HEK293 (cell line): Measurements from ENCODE around the gene RTN4RL2.

ENCODE experiments used
- KLF16 ChIP-seq: fragments of 450-650 bp; formaldehyde crosslinking; IDR thresholded peaks from 2 replicates; pipeline ENCODE4 v1.5.1; 2017; ENCODE audit warnings: missing biosample characterization, missing genetic modification characterization
- TCF7L2 ChIP-seq: IDR thresholded peaks from 2 replicates; pipeline ENCODE4 v1.6.1; 2011; ENCODE audit warnings: low read depth, mild to moderate bottlenecking, inconsistent platforms, low read length, moderate library complexity, borderline replicate concordance
- YY1 ChIP-seq: fragments of 450-650 bp; formaldehyde crosslinking; IDR thresholded peaks from 2 replicates; pipeline ENCODE4 v1.5.1; 2018; ENCODE audit warnings: missing biosample characterization, missing genetic modification characterization
- ZNF138 ChIP-seq: fragments of 450-650 bp; formaldehyde crosslinking; IDR thresholded peaks from 2 replicates; pipeline ENCODE4 v1.5.1; 2016; ENCODE audit warnings: missing biosample characterization, missing genetic modification characterization, borderline replicate concordance
- ZNF169 ChIP-seq: fragments of 450-650 bp; formaldehyde crosslinking; IDR thresholded peaks from 2 replicates; pipeline ENCODE4 v1.5.1; 2016; ENCODE audit warnings: missing biosample characterization, missing genetic modification characterization
- ZNF175 ChIP-seq: fragments of 450-650 bp; formaldehyde crosslinking; IDR thresholded peaks from 2 replicates; pipeline ENCODE4 v1.5.1; 2016; ENCODE audit warnings: missing biosample characterization, missing genetic modification characterization
- ZNF274 ChIP-seq, 2 experiments: fragments of 200-500 bp in 1 of 2; fragments of 450-650 bp in 1 of 2; sonication (Bioruptor generic) in 1 of 2; formaldehyde crosslinking in 1 of 2; IDR thresholded peaks; 2 replicates each; pipeline versions ENCODE4 v1.5.1 to v1.6.1; 2014 to 2016; ENCODE audit warnings: borderline replicate concordance in 1 of 2, inconsistent platforms in 1 of 2, low read length in 1 of 2, missing biosample characterization in 1 of 2, missing genetic modification characterization in 1 of 2
- ZNF585B ChIP-seq: fragments of 450-650 bp; formaldehyde crosslinking; IDR thresholded peaks from 2 replicates; pipeline ENCODE4 v1.5.1; 2016; ENCODE audit warnings: missing biosample characterization, missing genetic modification characterization
- TF ChIP-seq, protein P1 (sequence below): fragments of 450-650 bp; formaldehyde crosslinking; IDR thresholded peaks from 2 replicates; pipeline ENCODE4 v1.5.1; 2016; ENCODE audit warnings: missing biosample characterization, missing genetic modification characterization
- TF ChIP-seq, protein P2 (sequence below): fragments of 450-650 bp; formaldehyde crosslinking; IDR thresholded peaks from 2 replicates; pipeline ENCODE4 v1.5.1; 2016; ENCODE audit warnings: missing biosample characterization, missing genetic modification characterization
- TF ChIP-seq, protein P3 (sequence below): fragments of 450-650 bp; IDR thresholded peaks from 2 replicates; pipeline ENCODE4 v1.5.1; 2018; ENCODE audit warnings: missing biosample characterization, missing genetic modification characterization
- TF ChIP-seq, protein P4 (sequence below): fragments of 450-650 bp; formaldehyde crosslinking; IDR thresholded peaks from 2 replicates; pipeline ENCODE4 v1.5.0; 2017; ENCODE audit warnings: missing biosample characterization, missing genetic modification characterization, borderline replicate concordance
- TF ChIP-seq, protein P5 (sequence below): fragments of 450-650 bp; formaldehyde crosslinking; IDR thresholded peaks from 2 replicates; pipeline ENCODE4 v1.5.1; 2016; ENCODE audit warnings: missing biosample characterization, missing genetic modification characterization
- TF ChIP-seq, protein P6 (sequence below): fragments of 450-650 bp; formaldehyde crosslinking; IDR thresholded peaks from 2 replicates; pipeline ENCODE4 v1.5.1; 2016; ENCODE audit warnings: missing biosample characterization, missing genetic modification characterization

DNA sequence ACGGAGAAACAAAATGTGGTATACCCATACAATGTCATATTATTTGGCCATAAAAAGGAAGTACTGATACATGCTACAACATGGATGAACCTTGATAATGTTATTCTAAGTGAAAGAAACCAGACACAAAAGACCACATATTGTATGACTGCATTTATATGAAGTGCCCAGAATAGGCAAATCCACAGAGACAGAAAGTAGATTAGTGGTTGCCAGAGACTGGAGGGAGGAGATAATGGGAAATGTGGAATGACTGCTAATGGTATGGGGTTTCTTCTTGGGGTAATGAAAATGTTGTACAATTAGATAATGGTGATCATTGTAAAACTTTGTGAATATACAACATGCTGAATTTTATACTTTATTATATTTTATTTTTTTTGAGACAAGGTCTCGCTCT lies 60.8 kb downstream of the RTN4RL2 start:
- TF ChIP-seq YY1 (tag by site-specific recombination) = no peak
- TF ChIP-seq, protein P1, sequence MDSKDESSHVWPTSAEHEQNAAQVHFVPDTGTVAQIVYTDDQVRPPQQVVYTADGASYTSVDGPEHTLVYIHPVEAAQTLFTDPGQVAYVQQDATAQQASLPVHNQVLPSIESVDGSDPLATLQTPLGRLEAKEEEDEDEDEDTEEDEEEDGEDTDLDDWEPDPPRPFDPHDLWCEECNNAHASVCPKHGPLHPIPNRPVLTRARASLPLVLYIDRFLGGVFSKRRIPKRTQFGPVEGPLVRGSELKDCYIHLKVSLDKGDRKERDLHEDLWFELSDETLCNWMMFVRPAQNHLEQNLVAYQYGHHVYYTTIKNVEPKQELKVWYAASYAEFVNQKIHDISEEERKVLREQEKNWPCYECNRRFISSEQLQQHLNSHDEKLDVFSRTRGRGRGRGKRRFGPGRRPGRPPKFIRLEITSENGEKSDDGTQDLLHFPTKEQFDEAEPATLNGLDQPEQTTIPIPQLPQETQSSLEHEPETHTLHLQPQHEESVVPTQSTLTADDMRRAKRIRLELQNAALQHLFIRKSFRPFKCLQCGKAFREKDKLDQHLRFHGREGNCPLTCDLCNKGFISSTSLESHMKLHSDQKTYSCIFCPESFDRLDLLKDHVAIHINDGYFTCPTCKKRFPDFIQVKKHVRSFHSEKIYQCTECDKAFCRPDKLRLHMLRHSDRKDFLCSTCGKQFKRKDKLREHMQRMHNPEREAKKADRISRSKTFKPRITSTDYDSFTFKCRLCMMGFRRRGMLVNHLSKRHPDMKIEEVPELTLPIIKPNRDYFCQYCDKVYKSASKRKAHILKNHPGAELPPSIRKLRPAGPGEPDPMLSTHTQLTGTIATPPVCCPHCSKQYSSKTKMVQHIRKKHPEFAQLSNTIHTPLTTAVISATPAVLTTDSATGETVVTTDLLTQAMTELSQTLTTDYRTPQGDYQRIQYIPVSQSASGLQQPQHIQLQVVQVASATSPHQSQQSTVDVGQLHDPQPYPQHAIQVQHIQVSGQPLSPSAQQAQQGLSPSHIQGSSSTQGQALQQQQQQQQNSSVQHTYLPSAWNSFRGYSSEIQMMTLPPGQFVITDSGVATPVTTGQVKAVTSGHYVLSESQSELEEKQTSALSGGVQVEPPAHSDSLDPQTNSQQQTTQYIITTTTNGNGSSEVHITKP (tag by site-specific recombination) = no peak
- no peak for TF ChIP-seq ZNF138 (tag by site-specific recombination)
- TF ChIP-seq, protein P2, sequence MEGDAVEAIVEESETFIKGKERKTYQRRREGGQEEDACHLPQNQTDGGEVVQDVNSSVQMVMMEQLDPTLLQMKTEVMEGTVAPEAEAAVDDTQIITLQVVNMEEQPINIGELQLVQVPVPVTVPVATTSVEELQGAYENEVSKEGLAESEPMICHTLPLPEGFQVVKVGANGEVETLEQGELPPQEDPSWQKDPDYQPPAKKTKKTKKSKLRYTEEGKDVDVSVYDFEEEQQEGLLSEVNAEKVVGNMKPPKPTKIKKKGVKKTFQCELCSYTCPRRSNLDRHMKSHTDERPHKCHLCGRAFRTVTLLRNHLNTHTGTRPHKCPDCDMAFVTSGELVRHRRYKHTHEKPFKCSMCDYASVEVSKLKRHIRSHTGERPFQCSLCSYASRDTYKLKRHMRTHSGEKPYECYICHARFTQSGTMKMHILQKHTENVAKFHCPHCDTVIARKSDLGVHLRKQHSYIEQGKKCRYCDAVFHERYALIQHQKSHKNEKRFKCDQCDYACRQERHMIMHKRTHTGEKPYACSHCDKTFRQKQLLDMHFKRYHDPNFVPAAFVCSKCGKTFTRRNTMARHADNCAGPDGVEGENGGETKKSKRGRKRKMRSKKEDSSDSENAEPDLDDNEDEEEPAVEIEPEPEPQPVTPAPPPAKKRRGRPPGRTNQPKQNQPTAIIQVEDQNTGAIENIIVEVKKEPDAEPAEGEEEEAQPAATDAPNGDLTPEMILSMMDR (tag by site-specific recombination) = no peak
- TF ChIP-seq KLF16 (tag by site-specific recombination) = no peak
- TF ChIP-seq, protein P3, sequence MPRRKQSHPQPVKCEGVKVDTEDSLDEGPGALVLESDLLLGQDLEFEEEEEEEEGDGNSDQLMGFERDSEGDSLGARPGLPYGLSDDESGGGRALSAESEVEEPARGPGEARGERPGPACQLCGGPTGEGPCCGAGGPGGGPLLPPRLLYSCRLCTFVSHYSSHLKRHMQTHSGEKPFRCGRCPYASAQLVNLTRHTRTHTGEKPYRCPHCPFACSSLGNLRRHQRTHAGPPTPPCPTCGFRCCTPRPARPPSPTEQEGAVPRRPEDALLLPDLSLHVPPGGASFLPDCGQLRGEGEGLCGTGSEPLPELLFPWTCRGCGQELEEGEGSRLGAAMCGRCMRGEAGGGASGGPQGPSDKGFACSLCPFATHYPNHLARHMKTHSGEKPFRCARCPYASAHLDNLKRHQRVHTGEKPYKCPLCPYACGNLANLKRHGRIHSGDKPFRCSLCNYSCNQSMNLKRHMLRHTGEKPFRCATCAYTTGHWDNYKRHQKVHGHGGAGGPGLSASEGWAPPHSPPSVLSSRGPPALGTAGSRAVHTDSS (tag by site-specific recombination) = no peak
- TF ChIP-seq ZNF274 (IDR thresholded peaks at IDR 0.05; ENCODE audit: low read length) = no peak
- no peak for TF ChIP-seq ZNF274 (tag by site-specific recombination; IDR thresholded peaks at IDR 0.05; ENCODE audit: borderline replicate concordance)
- TF ChIP-seq, protein P4, sequence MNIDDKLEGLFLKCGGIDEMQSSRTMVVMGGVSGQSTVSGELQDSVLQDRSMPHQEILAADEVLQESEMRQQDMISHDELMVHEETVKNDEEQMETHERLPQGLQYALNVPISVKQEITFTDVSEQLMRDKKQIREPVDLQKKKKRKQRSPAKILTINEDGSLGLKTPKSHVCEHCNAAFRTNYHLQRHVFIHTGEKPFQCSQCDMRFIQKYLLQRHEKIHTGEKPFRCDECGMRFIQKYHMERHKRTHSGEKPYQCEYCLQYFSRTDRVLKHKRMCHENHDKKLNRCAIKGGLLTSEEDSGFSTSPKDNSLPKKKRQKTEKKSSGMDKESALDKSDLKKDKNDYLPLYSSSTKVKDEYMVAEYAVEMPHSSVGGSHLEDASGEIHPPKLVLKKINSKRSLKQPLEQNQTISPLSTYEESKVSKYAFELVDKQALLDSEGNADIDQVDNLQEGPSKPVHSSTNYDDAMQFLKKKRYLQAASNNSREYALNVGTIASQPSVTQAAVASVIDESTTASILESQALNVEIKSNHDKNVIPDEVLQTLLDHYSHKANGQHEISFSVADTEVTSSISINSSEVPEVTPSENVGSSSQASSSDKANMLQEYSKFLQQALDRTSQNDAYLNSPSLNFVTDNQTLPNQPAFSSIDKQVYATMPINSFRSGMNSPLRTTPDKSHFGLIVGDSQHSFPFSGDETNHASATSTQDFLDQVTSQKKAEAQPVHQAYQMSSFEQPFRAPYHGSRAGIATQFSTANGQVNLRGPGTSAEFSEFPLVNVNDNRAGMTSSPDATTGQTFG = no peak
- TF ChIP-seq, protein P5, sequence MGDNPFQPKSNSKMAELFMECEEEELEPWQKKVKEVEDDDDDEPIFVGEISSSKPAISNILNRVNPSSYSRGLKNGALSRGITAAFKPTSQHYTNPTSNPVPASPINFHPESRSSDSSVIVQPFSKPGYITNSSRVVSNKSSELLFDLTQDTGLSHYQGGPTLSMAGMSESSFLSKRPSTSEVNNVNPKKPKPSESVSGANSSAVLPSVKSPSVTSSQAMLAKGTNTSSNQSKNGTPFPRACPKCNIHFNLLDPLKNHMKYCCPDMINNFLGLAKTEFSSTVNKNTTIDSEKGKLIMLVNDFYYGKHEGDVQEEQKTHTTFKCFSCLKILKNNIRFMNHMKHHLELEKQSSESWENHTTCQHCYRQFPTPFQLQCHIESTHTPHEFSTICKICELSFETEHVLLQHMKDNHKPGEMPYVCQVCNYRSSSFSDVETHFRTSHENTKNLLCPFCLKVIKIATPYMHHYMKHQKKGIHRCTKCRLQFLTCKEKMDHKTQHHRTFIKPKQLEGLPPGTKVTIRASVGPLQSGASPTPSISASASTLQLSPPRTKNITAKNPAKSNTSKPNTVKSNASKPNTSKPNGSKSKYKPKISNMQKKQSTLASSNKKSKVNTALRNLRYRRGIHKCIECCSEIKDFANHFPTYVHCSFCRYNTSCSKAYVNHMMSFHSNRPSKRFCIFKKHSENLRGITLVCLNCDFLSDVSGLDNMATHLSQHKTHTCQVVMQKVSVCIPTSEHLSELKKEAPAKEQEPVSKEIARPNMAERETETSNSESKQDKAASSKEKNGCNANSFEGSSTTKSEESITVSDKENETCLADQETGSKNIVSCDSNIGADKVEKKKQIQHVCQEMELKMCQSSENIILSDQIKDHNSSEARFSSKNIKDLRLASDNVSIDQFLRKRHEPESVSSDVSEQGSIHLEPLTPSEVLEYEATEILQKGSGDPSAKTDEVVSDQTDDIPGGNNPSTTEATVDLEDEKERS (tag by site-specific recombination) = no peak
- no peak for TF ChIP-seq ZNF585B (tag by site-specific recombination)
- TF ChIP-seq ZNF169 (tag by site-specific recombination) = no peak
- TF ChIP-seq ZNF175 (tag by site-specific recombination) = no peak
- TF ChIP-seq TCF7L2 = no peak
- TF ChIP-seq, protein P6, sequence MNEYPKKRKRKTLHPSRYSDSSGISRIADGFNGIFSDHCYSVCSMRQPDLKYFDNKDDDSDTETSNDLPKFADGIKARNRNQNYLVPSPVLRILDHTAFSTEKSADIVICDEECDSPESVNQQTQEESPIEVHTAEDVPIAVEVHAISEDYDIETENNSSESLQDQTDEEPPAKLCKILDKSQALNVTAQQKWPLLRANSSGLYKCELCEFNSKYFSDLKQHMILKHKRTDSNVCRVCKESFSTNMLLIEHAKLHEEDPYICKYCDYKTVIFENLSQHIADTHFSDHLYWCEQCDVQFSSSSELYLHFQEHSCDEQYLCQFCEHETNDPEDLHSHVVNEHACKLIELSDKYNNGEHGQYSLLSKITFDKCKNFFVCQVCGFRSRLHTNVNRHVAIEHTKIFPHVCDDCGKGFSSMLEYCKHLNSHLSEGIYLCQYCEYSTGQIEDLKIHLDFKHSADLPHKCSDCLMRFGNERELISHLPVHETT = no peak
